GM12801 (cell line): ENCODE measurements around the gene UTS2.

Experiments used
- TF ChIP-seq, protein P1 (sequence below): IDR thresholded peaks from one replicate; pipeline ENCODE4 v1.5.1; 2011; ENCODE audit warnings: control low read depth; ENCODE audit not compliant: insufficient read length; ENCODE audit errors: extremely low read depth

UTS2 gene

DNA sequence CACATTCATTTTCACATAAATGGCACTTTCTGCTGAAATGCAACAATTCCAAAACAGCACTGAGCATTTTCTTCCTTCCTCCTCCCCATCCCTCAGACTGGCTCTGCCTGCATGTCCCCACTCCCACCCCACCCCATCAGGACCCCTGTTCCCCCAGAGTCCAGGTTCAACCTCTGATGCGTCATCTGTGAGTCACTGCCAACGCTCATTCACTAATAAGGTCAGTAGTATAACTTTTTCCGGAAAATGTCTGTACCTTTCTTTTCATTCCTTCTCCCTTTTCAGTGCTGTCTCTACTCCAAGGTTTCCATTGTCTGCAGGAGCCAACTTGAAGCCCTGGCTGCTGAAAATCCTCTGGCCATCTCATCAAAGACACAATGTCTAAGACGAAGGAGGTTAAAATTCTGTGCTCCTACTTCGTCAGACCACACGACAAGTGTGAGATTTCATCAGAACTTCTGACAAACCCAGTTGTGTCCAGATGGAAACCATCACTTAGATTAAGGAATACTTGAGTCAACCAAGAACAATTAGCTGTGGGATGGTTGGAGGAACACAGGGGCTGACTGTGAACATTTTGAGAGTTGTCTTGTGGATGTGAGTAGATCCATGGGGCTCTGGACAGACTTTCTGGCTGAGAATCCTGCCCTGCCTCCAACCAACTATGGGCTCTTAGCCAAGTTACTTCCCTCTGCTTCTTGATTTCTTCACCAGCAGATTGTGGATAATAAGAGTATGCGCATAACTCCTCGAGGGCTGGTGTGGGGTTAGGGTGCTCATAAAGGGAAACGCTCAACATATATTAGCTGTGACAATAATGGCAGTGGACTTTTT, 35.6 kb upstream of the UTS2 start:
- TF ChIP-seq, protein P1, sequence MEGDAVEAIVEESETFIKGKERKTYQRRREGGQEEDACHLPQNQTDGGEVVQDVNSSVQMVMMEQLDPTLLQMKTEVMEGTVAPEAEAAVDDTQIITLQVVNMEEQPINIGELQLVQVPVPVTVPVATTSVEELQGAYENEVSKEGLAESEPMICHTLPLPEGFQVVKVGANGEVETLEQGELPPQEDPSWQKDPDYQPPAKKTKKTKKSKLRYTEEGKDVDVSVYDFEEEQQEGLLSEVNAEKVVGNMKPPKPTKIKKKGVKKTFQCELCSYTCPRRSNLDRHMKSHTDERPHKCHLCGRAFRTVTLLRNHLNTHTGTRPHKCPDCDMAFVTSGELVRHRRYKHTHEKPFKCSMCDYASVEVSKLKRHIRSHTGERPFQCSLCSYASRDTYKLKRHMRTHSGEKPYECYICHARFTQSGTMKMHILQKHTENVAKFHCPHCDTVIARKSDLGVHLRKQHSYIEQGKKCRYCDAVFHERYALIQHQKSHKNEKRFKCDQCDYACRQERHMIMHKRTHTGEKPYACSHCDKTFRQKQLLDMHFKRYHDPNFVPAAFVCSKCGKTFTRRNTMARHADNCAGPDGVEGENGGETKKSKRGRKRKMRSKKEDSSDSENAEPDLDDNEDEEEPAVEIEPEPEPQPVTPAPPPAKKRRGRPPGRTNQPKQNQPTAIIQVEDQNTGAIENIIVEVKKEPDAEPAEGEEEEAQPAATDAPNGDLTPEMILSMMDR = no peak

DNA sequence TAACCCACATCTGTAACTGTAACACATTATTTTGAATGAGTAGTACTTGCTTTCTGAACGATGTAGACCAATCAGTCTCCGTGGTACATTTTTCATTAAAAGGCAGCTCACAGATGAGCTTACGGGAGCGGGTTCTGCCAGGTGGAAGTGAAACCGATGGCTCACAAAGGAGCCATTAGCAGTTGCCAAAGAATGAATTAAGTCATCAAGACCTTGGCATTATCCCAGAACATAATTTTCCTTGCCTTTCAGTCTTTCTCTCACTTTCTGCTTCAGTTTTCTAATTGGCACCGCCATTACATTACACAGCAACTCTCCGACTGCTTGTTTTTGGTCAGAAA, 33.5 kb upstream of the UTS2 start:
- TF ChIP-seq, protein P1 = no peak

- TF ChIP-seq, protein P1 = no peak
These were observed 32.9 kb upstream of the UTS2 start for GRCh38 chr1:7885513-7886404.

DNA sequence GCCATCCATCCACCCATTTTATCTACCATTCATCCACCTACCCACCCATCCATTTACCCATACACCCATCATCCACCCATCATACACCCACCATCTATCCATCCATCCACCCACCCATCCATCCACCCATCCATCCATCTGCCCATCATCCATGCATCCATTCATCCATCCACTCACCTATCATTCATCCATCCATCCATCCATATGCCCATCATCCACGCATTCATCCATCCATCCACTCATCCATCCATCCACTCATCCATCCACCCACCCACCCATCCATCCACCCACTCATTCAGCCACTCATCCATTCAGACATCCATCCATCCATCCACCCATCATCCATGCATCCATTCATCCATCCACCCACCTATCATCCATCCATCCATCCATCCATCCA, 31.9 kb upstream of the UTS2 start:
- TF ChIP-seq, protein P1 = no peak

GRCh38 chr1:7879228-7879627, 26.4 kb upstream of the UTS2 start:
- TF ChIP-seq, protein P1 = no peak

DNA sequence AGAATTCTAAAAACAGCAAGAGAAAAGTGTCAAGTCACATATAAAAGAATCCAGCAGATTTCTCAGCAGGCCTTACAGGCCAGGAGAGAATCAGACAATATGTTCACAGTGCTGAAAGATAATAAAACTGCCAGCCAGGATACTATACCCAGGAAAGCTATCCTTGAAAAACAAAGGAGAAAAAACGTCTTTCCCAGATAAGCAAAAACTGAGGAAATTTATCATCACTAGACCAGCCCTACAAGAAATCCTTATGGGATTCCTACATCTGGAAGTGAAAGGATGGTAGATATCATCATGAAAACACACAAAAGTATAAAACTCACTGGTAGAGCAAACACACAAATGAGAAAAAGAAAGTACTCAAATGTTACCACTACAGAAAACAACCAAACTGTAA, 25.2 kb upstream of the UTS2 start:
- TF ChIP-seq, protein P1 = no peak

DNA sequence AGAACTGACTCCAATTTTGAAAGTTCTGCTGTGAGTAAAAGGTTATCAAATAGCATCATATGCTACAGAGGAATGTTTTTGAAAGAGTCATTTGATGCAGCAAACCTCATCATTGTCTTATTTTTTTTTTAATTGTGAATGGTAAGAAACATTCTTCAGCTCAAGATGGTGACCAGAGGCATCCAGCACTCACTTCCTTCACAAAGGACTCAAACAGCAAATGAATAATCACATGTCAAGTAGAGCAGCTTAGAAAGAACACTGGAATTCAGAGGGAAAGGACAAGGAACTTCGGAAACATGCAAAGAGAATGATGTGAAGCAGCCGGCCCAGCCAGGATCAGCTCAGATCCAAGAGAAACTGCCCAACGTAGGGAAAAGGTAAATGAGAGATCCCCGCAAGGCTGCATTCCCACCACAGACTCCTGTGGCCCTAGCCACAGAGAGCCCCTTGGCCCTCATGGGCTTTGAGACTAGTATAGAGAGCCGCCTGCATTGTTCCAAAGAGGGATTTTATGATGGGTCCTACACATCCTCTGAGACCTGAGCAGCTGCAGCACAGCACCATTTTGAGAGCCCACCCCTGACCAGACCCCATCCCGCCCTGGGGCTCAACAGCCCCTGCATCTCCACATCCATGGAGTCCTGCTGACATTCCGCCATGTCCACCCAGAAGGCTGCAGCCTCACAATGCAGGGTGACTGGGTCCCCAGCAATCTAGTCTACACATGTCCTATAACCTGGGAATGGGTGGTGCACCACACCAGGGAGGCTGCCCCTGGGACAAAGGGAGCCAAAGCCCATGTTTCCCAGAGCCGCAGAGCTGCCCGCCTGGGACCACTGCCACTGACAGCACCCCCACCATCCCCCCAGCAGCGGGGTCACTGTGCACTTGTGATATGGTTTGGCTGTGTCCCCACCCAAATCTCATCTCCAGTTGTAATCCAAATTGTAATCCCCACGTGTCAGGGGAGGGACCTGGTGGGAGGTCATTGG, 21.2 kb upstream of the UTS2 start:
- TF ChIP-seq, protein P1 = no peak
